Kidney (tissue), 14 donors: ENCODE data around the gene TRIM5. TPM values are rescaled to one million over a fixed set of nuclear protein-coding genes. Genes with fewer than 3 reads are reported as not detected.
"Not testable (repeated sequence)": the region's sequence is repeated elsewhere in the genome, so short reads cannot be mapped to it uniquely, and the experiment has no call there.

Source experiments
- DNase-seq, 5 donors: peaks; one replicate each; pipeline ENCODE4 v3.0.0-alpha.2; 2013 to 2020
- FAIRE-seq: peaks from 2 replicates; lab custom pipeline; 2012; peaks lifted over from hg19 to GRCh38; lab: Jason Lieb, UNC
- H3K27ac ChIP-seq, 2 donors: one replicate each; pipeline ENCODE4 v1.7.0; 2013; ENCODE audit warnings: low read depth in 2 of 2, low read length in 2 of 2, inconsistent platforms in 1 of 2
- H3K27me3 ChIP-seq: one replicate; pipeline ENCODE4 v1.7.1; 2013; ENCODE audit warnings: low read length, inconsistent platforms; ENCODE audit not compliant: control insufficient read depth, insufficient read depth
- H3K36me3 ChIP-seq, 3 donors: one replicate each; pipeline versions ENCODE4 v1.7.0 to v1.7.1; 2013; ENCODE audit warnings: low read length in 3 of 3, control low read depth in 1 of 3, inconsistent platforms in 1 of 3; ENCODE audit not compliant: insufficient read depth in 3 of 3, control insufficient read depth in 2 of 3
- H3K4me1 ChIP-seq, 3 donors: one replicate each; pipeline versions ENCODE4 v1.7.0 to v1.7.1; 2013; ENCODE audit warnings: low read length in 3 of 3, inconsistent platforms in 1 of 3, low read depth in 1 of 3; ENCODE audit not compliant: control insufficient read depth in 2 of 3, insufficient read depth in 2 of 3
- H3K4me3 ChIP-seq, 3 donors: one replicate each; pipeline versions ENCODE4 v1.7.0 to v1.8.1; 2013; ENCODE audit warnings: low read length in 3 of 3, control low read depth in 1 of 3, inconsistent platforms in 1 of 3
- H3K9ac ChIP-seq, 3 donors: one replicate each; pipeline versions ENCODE4 v1.7.0 to v1.7.1; 2013; ENCODE audit warnings: low read length in 3 of 3, control low read depth in 1 of 3, inconsistent platforms in 1 of 3
- H3K9me3 ChIP-seq, 3 donors: one replicate each; pipeline versions ENCODE4 v1.7.0 to v1.7.1; 2013; ENCODE audit warnings: low read length in 3 of 3, control low read depth in 1 of 3, inconsistent platforms in 1 of 3; ENCODE audit not compliant: control insufficient read depth in 2 of 3, insufficient read depth in 1 of 3
- CTCF ChIP-seq: IDR thresholded peaks from 3 replicates; pipeline ENCODE4 v1.5.1; 2012; ENCODE audit warnings: mild to moderate bottlenecking, moderate library complexity, borderline replicate concordance; ENCODE audit not compliant: insufficient read depth; ENCODE audit errors: extremely low read depth
- intact Hi-C: fragments of 100-400 bp; cut with DNase I; formaldehyde crosslinking; loops from one replicate; pipeline ENCODE4 v1.11.1; 2022
- polyA plus RNA-seq: library from polyadenylated mRNA; stranded (reverse); fragments of 350-450 nt; fragmentation: Illumina TruSeq; extraction: RNeasy Lipid Tissue Mini Kit (QIAGEN cat#74804); gene quantifications from one replicate; pipeline ENCODE4 v1.2.3, GENCODE V29; 2014; ENCODE audit warnings: low read depth, low replicate concordance; ENCODE audit not compliant: insufficient read depth
- total RNA-seq: library from RNA; stranded (reverse); fragmentation: NEBNext Ultra II Directional; extraction: Animal tissue kit (Norgen Biotek cat#: 25700); gene quantifications from one replicate; pipeline ENCODE4 v1.2.1, GENCODE V29; 2021
- donor health status: control.
- donor health status: control.
- donor health status: control.
- donor health status: control.
- donor health status: control.
- donor health status: DM: yes; HTN: yes; CAD: no.
- donor health status: Normal renal cell carcinoma (clear cell type).

Gene TRIM5
- total and polyA plus RNA-seq, 2 donors from 2014 or later, result 11.2 to 27.7 TPM

- no peak for DNase-seq
- H3K36me3 ChIP-seq, result no peaks in the 10 kb centered on the region
- FAIRE-seq, result no peak
- H3K4me3 ChIP-seq, result no peak overlapping the region
- no peaks in the 10 kb centered on the region for H3K9me3 ChIP-seq
- no peak overlapping the region for H3K9ac ChIP-seq
- H3K4me1 ChIP-seq, result no peaks in the 10 kb centered on the region
- no peak for TF ChIP-seq CTCF
- intact Hi-C loops, result no loop called here
- H3K27me3 ChIP-seq, result no peaks in the 10 kb centered on the region
- no peak overlapping the region for H3K27ac ChIP-seq
Observed at GRCh38 chr11:5722622-5723021, 37.7 kb upstream of the TRIM5 start.

GRCh38 chr11:5719703-5720495 is 35.0 kb upstream of the TRIM5 start:
- Histone ChIP-seq H3K27me3 (no peaks in the 10 kb centered on the region), H3K4me1 (no peaks in the 10 kb centered on the region), H3K4me3 (no peak overlapping the region), H3K27ac (no peak overlapping the region), H3K9me3 (no peaks in the 10 kb centered on the region), H3K36me3 (no peaks in the 10 kb centered on the region), H3K9ac (no peak overlapping the region)
- DNase-seq (no peak), FAIRE-seq (no peak)
- no peak for TF ChIP-seq CTCF
- intact Hi-C loops, result no loop called here

GRCh38 chr11:5716518-5716917 is 31.6 kb upstream of the TRIM5 start:
- H3K4me1 ChIP-seq, DNase-seq, intact Hi-C loops, H3K27me3 ChIP-seq, H3K36me3 ChIP-seq, FAIRE-seq, H3K4me3 ChIP-seq, H3K9ac ChIP-seq, H3K27ac ChIP-seq, H3K9me3 ChIP-seq: not testable (repeated sequence)

GRCh38 chr11:5713695-5714094 is 28.8 kb upstream of the TRIM5 start:
- intact Hi-C loops, result no loop called here

More at GRCh38 chr11:5713695-5714094, 28.8 kb upstream of the TRIM5 start:
- Histone ChIP-seq H3K9ac (no peak overlapping the region), H3K36me3 (peaks cover 0 to 6% (median 3%) of the 10 kb centered on the region in 3 donors), H3K27me3 (no peaks in the 10 kb centered on the region), H3K4me3 (no peak overlapping the region), H3K4me1 (no peaks in the 10 kb centered on the region), H3K27ac (no peak overlapping the region), H3K9me3 (no peaks in the 10 kb centered on the region)
- TF ChIP-seq CTCF, result no peak
- DNase-seq (no peak), FAIRE-seq (no peak)
